SK-N-SH treated with all-trans-retinoic acid at 6 μM for 48 hours (cell line): Measurements from ENCODE around the gene SLC30A2.

Source experiments
- CREB5 ChIP-seq: fragments of 250-450 bp; sonication (Bioruptor Pico); IDR thresholded peaks from 2 replicates; pipeline ENCODE4 v1.5.1; 2020; ENCODE audit warnings: low read depth, mild to moderate bottlenecking, moderate library complexity
- ESRRG ChIP-seq: fragments of 250-450 bp; sonication (Bioruptor Pico); IDR thresholded peaks from 2 replicates; pipeline ENCODE4 v1.6.1; 2021; ENCODE audit warnings: mild to moderate bottlenecking
- ISL1 ChIP-seq: fragments of 250-450 bp; sonication (Bioruptor Pico); IDR thresholded peaks from 2 replicates; pipeline ENCODE4 v2.1.2; 2022; ENCODE audit warnings: mild to moderate bottlenecking, moderate library complexity
- RARB ChIP-seq: fragments of 250-450 bp; sonication (Bioruptor Pico); IDR thresholded peaks from 2 replicates; pipeline ENCODE4 v1.8.0; 2021; ENCODE audit warnings: mild to moderate bottlenecking, moderate library complexity
- SNAI2 ChIP-seq: fragments of 250-450 bp; sonication (Bioruptor Pico); IDR thresholded peaks from 2 replicates; pipeline ENCODE4 v1.5.0; 2020; ENCODE audit warnings: mild to moderate bottlenecking, moderate library complexity
- TCF4 ChIP-seq: fragments of 250-450 bp; sonication (Bioruptor Pico); IDR thresholded peaks from 2 replicates; pipeline ENCODE4 v1.8.0; 2021; ENCODE audit warnings: mild to moderate bottlenecking, moderate library complexity, borderline replicate concordance
- ZFP3 ChIP-seq: fragments of 250-450 bp; sonication (Bioruptor Pico); IDR thresholded peaks from 2 replicates; pipeline ENCODE4 v1.5.0; 2020; ENCODE audit warnings: mild to moderate bottlenecking, moderate library complexity
- ZFP30 ChIP-seq: fragments of 450-650 bp; formaldehyde crosslinking; IDR thresholded peaks from 2 replicates; pipeline ENCODE4 v1.5.0; 2022; ENCODE audit warnings: mild to moderate bottlenecking, moderate library complexity
- ZNF565 ChIP-seq: fragments of 450-650 bp; formaldehyde crosslinking; conservative IDR thresholded peaks from 2 replicates; pipeline ENCODE4 v1.5.0; 2020; ENCODE audit warnings: low read depth, mild to moderate bottlenecking, moderate library complexity
- ZNF70 ChIP-seq: fragments of 450-650 bp; formaldehyde crosslinking; IDR thresholded peaks from 2 replicates; pipeline ENCODE4 v1.5.0; 2020; ENCODE audit warnings: mild to moderate bottlenecking, moderate library complexity
- ZNF8 ChIP-seq: fragments of 450-650 bp; formaldehyde crosslinking; IDR thresholded peaks from 2 replicates; pipeline ENCODE4 v1.5.0; 2020; ENCODE audit warnings: mild to moderate bottlenecking, moderate library complexity
- TF ChIP-seq, protein P1 (sequence below): fragments of 250-450 bp; sonication (Bioruptor Pico); IDR thresholded peaks from 2 replicates; pipeline ENCODE4 v1.8.0; 2021; ENCODE audit warnings: low read depth, mild to moderate bottlenecking, moderate library complexity, borderline replicate concordance
- TF ChIP-seq, protein P2 (sequence below): fragments of 250-450 bp; sonication (Bioruptor Pico); IDR thresholded peaks from 2 replicates; pipeline ENCODE4 v1.5.0; 2020; ENCODE audit warnings: mild to moderate bottlenecking, moderate library complexity
- TF ChIP-seq, protein P3 (sequence below): fragments of 250-450 bp; sonication (Bioruptor Pico); IDR thresholded peaks from 2 replicates; pipeline ENCODE4 v1.5.1; 2021; ENCODE audit warnings: mild to moderate bottlenecking, moderate library complexity

- TF ChIP-seq TCF4 (CRISPR knock-in tag) (no peak), RARB (CRISPR knock-in tag) (no peak), ISL1 (CRISPR knock-in tag) (no peak), ZFP3 (CRISPR knock-in tag) (no peak), ZNF565 (CRISPR knock-in tag) (no peak), ZFP30 (CRISPR knock-in tag) (no peak), ZNF70 (no peak), SNAI2 (no peak), ESRRG (CRISPR knock-in tag) (no peak), CREB5 (no peak), ZNF8 (CRISPR knock-in tag) (no peak)
- TF ChIP-seq, protein P1, sequence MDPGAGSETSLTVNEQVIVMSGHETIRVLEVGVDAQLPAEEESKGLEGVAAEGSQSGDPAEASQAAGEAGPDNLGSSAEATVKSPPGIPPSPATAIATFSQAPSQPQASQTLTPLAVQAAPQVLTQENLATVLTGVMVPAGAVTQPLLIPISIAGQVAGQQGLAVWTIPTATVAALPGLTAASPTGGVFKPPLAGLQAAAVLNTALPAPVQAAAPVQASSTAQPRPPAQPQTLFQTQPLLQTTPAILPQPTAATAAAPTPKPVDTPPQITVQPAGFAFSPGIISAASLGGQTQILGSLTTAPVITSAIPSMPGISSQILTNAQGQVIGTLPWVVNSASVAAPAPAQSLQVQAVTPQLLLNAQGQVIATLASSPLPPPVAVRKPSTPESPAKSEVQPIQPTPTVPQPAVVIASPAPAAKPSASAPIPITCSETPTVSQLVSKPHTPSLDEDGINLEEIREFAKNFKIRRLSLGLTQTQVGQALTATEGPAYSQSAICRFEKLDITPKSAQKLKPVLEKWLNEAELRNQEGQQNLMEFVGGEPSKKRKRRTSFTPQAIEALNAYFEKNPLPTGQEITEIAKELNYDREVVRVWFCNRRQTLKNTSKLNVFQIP (CRISPR knock-in tag), result no peak
- TF ChIP-seq, protein P2, sequence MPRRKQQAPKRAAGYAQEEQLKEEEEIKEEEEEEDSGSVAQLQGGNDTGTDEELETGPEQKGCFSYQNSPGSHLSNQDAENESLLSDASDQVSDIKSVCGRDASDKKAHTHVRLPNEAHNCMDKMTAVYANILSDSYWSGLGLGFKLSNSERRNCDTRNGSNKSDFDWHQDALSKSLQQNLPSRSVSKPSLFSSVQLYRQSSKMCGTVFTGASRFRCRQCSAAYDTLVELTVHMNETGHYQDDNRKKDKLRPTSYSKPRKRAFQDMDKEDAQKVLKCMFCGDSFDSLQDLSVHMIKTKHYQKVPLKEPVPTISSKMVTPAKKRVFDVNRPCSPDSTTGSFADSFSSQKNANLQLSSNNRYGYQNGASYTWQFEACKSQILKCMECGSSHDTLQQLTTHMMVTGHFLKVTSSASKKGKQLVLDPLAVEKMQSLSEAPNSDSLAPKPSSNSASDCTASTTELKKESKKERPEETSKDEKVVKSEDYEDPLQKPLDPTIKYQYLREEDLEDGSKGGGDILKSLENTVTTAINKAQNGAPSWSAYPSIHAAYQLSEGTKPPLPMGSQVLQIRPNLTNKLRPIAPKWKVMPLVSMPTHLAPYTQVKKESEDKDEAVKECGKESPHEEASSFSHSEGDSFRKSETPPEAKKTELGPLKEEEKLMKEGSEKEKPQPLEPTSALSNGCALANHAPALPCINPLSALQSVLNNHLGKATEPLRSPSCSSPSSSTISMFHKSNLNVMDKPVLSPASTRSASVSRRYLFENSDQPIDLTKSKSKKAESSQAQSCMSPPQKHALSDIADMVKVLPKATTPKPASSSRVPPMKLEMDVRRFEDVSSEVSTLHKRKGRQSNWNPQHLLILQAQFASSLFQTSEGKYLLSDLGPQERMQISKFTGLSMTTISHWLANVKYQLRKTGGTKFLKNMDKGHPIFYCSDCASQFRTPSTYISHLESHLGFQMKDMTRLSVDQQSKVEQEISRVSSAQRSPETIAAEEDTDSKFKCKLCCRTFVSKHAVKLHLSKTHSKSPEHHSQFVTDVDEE, result no peak
- TF ChIP-seq, protein P3, sequence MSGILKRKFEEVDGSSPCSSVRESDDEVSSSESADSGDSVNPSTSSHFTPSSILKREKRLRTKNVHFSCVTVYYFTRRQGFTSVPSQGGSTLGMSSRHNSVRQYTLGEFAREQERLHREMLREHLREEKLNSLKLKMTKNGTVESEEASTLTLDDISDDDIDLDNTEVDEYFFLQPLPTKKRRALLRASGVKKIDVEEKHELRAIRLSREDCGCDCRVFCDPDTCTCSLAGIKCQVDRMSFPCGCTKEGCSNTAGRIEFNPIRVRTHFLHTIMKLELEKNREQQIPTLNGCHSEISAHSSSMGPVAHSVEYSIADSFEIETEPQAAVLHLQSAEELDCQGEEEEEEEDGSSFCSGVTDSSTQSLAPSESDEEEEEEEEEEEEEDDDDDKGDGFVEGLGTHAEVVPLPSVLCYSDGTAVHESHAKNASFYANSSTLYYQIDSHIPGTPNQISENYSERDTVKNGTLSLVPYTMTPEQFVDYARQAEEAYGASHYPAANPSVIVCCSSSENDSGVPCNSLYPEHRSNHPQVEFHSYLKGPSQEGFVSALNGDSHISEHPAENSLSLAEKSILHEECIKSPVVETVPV (CRISPR knock-in tag), result no peak
Measured at GRCh38 chr1:26029864-26030481, 15.9 kb downstream of the SLC30A2 start.
